Astrocyte (in vitro differentiated cells and primary cell): ENCODE data around the gene RASA2. TPM values are rescaled to one million over a fixed set of nuclear protein-coding genes. Genes with fewer than 3 reads are reported as not detected.

Experiments used
- DNase-seq: peaks from one replicate; pipeline ENCODE4 v3.0.0-alpha.2; 2010; ENCODE audit warnings: low read depth
- FAIRE-seq: peaks from 2 replicates; lab custom pipeline; 2011; peaks lifted over from hg19 to GRCh38; lab: Jason Lieb, UNC
- H2AFZ ChIP-seq: 2 replicates; pipeline ENCODE4 v1.6.0; 2012; ENCODE audit warnings: low read depth, low read length, inconsistent platforms
- H3K27ac ChIP-seq: 2 replicates; pipeline ENCODE4 v1.5.1; 2011; ENCODE audit warnings: low read depth, low read length, inconsistent platforms
- H3K27me3 ChIP-seq: 2 replicates; pipeline ENCODE4 v1.6.0; 2011; ENCODE audit warnings: low read length, inconsistent platforms; ENCODE audit not compliant: insufficient read depth
- H3K36me3 ChIP-seq: 2 replicates; pipeline ENCODE4 v1.5.1; 2011; ENCODE audit warnings: low read length, inconsistent platforms; ENCODE audit not compliant: insufficient read depth
- H3K4me1 ChIP-seq: 2 replicates; pipeline ENCODE4 v1.5.1; 2011; ENCODE audit warnings: low read length, inconsistent platforms; ENCODE audit not compliant: insufficient read depth
- H3K4me2 ChIP-seq: 2 replicates; pipeline ENCODE4 v1.6.0; 2012; ENCODE audit warnings: low read length, inconsistent platforms
- H3K4me3 ChIP-seq: 2 replicates; pipeline ENCODE4 v1.5.1; 2011; ENCODE audit warnings: low read depth, mild to moderate bottlenecking, low read length, inconsistent platforms; ENCODE audit not compliant: insufficient read depth
- H3K79me2 ChIP-seq: 2 replicates; pipeline ENCODE4 v1.6.0; 2012; ENCODE audit warnings: mild to moderate bottlenecking, low read length, inconsistent platforms; ENCODE audit not compliant: insufficient read depth
- H3K9ac ChIP-seq: 2 replicates; pipeline ENCODE4 v1.6.0; 2012; ENCODE audit warnings: mild to moderate bottlenecking, low read length, inconsistent platforms
- H3K9me3 ChIP-seq: 2 replicates; pipeline ENCODE4 v1.5.1; 2012; ENCODE audit warnings: low read depth, mild to moderate bottlenecking, low read length, inconsistent platforms; ENCODE audit not compliant: insufficient read depth
- H4K20me1 ChIP-seq: 2 replicates; pipeline ENCODE4 v1.6.0; 2012; ENCODE audit warnings: low read length, inconsistent platforms; ENCODE audit not compliant: insufficient read depth
- H3K27ac Mint-ChIP-seq: one replicate; pipeline ENCODE4 v1.8.0; 2021; ENCODE audit warnings: mild to moderate bottlenecking, mixed read lengths; ENCODE audit not compliant: unreplicated experiment
- H3K27me3 Mint-ChIP-seq: one replicate; pipeline ENCODE4 v1.8.0; 2021; ENCODE audit warnings: low read depth, mixed read lengths; ENCODE audit not compliant: unreplicated experiment
- H3K36me3 Mint-ChIP-seq: one replicate; pipeline ENCODE4 v1.8.0; 2021; ENCODE audit warnings: low read depth, mixed read lengths; ENCODE audit not compliant: unreplicated experiment
- H3K4me1 Mint-ChIP-seq: one replicate; pipeline ENCODE4 v1.8.0; 2021; ENCODE audit warnings: low read depth, mixed read lengths; ENCODE audit not compliant: unreplicated experiment
- H3K4me3 Mint-ChIP-seq: one replicate; pipeline ENCODE4 v1.8.0; 2021; ENCODE audit warnings: mild to moderate bottlenecking, moderate library complexity, mixed read lengths; ENCODE audit not compliant: unreplicated experiment
- H3K9me3 Mint-ChIP-seq: one replicate; pipeline ENCODE4 v1.8.0; 2021; ENCODE audit warnings: mild to moderate bottlenecking, mixed read lengths; ENCODE audit not compliant: unreplicated experiment
- EZH2 ChIP-seq: IDR thresholded peaks from 2 replicates; pipeline ENCODE4 v1.6.1; 2012; ENCODE audit warnings: mild to moderate bottlenecking, low read length, inconsistent platforms; ENCODE audit not compliant: insufficient read depth
- total RNA-seq: library from RNA; stranded (reverse); gene quantifications from 2 replicates; pipeline ENCODE4 v1.2.1, GENCODE V29; 2021
- TF ChIP-seq, protein P1 (sequence below): IDR thresholded peaks from 2 replicates; pipeline ENCODE4 v1.5.1; 2011; ENCODE audit warnings: low read depth, mild to moderate bottlenecking, inconsistent platforms, low read length, moderate library complexity; ENCODE audit not compliant: insufficient read depth

RASA2 gene
- total RNA-seq, 1 donor from 2014 or later = 19.0 TPM

DNA sequence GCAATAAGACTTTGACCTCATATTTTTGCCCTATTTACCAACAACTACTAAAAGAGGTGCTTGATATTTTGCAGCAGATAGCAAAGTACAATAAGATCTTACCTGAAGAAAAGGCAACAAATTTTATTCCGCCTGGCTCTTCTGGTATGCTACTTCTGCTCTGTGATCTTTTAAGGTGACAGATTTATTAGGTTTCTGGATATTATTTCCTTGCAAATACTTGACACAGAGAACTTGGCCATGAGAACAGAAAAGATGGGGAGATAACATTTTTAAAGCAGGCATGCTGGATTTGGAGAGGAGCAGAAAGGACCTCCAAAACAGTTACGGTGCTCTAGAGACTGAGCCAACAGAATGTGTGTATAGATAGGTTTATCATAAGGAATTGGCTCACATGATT lies 164.6 kb downstream of the RASA2 start:
- Mint-ChIP-seq H3K4me1 (peaks cover 10% of the 10 kb centered on the region), H3K27me3 (peaks cover 14% of the 10 kb centered on the region), H3K36me3 (peaks cover 2% of the 10 kb centered on the region), H3K27ac (no peak overlapping the region), H3K9me3 (peaks cover 17% of the 10 kb centered on the region), H3K4me3 (no peak overlapping the region)
- DNase-seq (no peak), FAIRE-seq (no peak)
- H3K79me2 ChIP-seq = no peaks in the 10 kb centered on the region
- peaks cover 2% of the 10 kb centered on the region for H3K27me3 ChIP-seq
- no peak overlapping the region for H3K4me2 ChIP-seq
- no peaks in the 10 kb centered on the region for H4K20me1 ChIP-seq
- no peaks in the 10 kb centered on the region for H3K36me3 ChIP-seq
- TF ChIP-seq, protein P1, sequence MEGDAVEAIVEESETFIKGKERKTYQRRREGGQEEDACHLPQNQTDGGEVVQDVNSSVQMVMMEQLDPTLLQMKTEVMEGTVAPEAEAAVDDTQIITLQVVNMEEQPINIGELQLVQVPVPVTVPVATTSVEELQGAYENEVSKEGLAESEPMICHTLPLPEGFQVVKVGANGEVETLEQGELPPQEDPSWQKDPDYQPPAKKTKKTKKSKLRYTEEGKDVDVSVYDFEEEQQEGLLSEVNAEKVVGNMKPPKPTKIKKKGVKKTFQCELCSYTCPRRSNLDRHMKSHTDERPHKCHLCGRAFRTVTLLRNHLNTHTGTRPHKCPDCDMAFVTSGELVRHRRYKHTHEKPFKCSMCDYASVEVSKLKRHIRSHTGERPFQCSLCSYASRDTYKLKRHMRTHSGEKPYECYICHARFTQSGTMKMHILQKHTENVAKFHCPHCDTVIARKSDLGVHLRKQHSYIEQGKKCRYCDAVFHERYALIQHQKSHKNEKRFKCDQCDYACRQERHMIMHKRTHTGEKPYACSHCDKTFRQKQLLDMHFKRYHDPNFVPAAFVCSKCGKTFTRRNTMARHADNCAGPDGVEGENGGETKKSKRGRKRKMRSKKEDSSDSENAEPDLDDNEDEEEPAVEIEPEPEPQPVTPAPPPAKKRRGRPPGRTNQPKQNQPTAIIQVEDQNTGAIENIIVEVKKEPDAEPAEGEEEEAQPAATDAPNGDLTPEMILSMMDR = no peak
- TF ChIP-seq EZH2 = no peak
- H3K9ac ChIP-seq = no peak overlapping the region
- H3K9me3 ChIP-seq = no peaks in the 10 kb centered on the region
- no peak overlapping the region for H3K27ac ChIP-seq
- no peak overlapping the region for H3K4me3 ChIP-seq
- no peak overlapping the region for H2AFZ ChIP-seq
- no peaks in the 10 kb centered on the region for H3K4me1 ChIP-seq

DNA sequence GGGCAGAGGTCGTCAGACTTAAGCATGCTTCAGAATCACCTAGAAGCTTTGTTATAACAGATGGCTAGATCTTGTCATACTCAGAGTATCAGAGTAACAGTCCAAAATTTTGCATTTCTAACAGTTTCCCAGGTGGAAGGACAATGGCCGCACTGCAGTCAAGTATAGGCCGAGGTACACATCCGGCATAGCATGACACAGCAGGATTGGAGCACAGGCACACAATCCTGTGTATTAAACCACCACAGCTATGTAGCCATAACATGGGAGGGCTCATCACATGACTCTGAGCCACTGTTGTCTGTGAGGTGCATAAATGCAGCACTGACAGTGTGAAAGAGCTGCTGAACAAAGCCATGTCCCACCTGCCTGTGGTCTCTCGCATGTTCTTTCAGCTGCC lies 165.5 kb downstream of the RASA2 start:
- H3K4me1 ChIP-seq = no peaks in the 10 kb centered on the region
- FAIRE-seq = no peak
- no peak overlapping the region for H3K4me3 Mint-ChIP-seq

DNA sequence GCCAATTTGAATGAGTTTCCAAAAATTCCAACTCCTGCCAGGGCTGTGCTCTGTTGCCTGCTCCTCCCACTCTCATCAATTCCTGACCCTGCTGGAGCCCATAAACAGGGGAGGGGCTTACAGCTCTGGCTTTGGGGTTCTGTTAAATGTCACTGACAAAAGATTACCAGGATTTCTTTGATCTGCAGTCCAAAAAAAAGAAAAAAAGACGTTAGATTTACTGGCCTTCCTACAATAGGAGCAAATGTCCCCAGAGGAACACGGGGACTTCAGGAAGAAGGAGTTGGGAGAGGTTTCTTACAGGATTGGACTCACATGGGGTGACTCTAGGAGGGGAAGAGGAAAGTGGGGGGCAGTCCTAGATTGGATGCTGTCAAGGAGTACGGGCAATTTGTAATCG lies 167.0 kb downstream of the RASA2 start:
- Histone ChIP-seq H3K9ac (no peak overlapping the region), H4K20me1 (no peaks in the 10 kb centered on the region), H3K36me3 (no peaks in the 10 kb centered on the region), H3K4me1 (no peaks in the 10 kb centered on the region), H3K27ac (no peak overlapping the region), H3K4me2 (no peak overlapping the region), H3K4me3 (no peak overlapping the region), H3K79me2 (no peaks in the 10 kb centered on the region), H3K27me3 (peaks cover 6% of the 10 kb centered on the region), H2AFZ (no peak overlapping the region), H3K9me3 (no peaks in the 10 kb centered on the region)
- TF ChIP-seq EZH2 = no peak
- TF ChIP-seq, protein P1 = no peak
- no peak overlapping the region for H3K27ac Mint-ChIP-seq
- no peak for DNase-seq
- no peak for FAIRE-seq
- peaks cover 21% of the 10 kb centered on the region for H3K9me3 Mint-ChIP-seq
- H3K36me3 Mint-ChIP-seq = no peaks in the 10 kb centered on the region
- peaks cover 5% of the 10 kb centered on the region for H3K4me1 Mint-ChIP-seq
- no peak overlapping the region for H3K4me3 Mint-ChIP-seq
- H3K27me3 Mint-ChIP-seq = peaks cover 33% of the 10 kb centered on the region

More for the DNA sequence above, 165.5 kb downstream of the RASA2 start:
- no peak for DNase-seq
- H3K4me3 ChIP-seq = no peak overlapping the region
- H4K20me1 ChIP-seq = no peaks in the 10 kb centered on the region
- no peak overlapping the region for H2AFZ ChIP-seq
- H3K4me2 ChIP-seq = no peak overlapping the region
- Mint-ChIP-seq H3K4me1 (peaks cover 13% of the 10 kb centered on the region), H3K27me3 (peaks cover 19% of the 10 kb centered on the region), H3K9me3 (peaks cover 20% of the 10 kb centered on the region), H3K36me3 (peaks cover 2% of the 10 kb centered on the region), H3K27ac (no peak overlapping the region)
- H3K27me3 ChIP-seq = peaks cover 2% of the 10 kb centered on the region
- H3K9me3 ChIP-seq = no peaks in the 10 kb centered on the region
- H3K27ac ChIP-seq = no peak overlapping the region
- TF ChIP-seq, protein P1 = no peak
- no peak for TF ChIP-seq EZH2
- no peaks in the 10 kb centered on the region for H3K36me3 ChIP-seq
- H3K9ac ChIP-seq = no peak overlapping the region
- no peaks in the 10 kb centered on the region for H3K79me2 ChIP-seq
